ENCODE measurements around the gene ZNF8.

GRCh38 chr19:58317476-58318072 is 38.8 kb downstream of the ZNF8 start:
- no peak for TF ChIP-seq ZNF592 (IDR thresholded peaks at IDR 0.05)
- TF ChIP-seq GATAD2B (conservative IDR thresholded peaks at IDR 0.05; ENCODE audit: low read depth): no peak
- TF ChIP-seq CREB1 (IDR thresholded peaks at IDR 0.05; ENCODE audit: low read depth): no peak
- TF ChIP-seq GABPA (IDR thresholded peaks at IDR 0.05; ENCODE audit: low read depth): no peak
- TF ChIP-seq EZH2 (IDR thresholded peaks at IDR 0.05; ENCODE audit: borderline replicate concordance, control insufficient read depth, low read depth, low read length): no peak
- no peak for TF ChIP-seq JUNB (IDR thresholded peaks at IDR 0.05)
- TF ChIP-seq CTCF (IDR thresholded peaks at IDR 0.05 in 2 of 3, conservative IDR thresholded peaks at IDR 0.05 in 1 of 3; ENCODE audit: control insufficient read depth in 2 of 3, extremely low read depth in 1 of 3, insufficient read depth in 1 of 3, low read depth in 3 of 3, low read length in 3 of 3): no peak
- no peak for TF ChIP-seq ZZZ3 (IDR thresholded peaks at IDR 0.05; ENCODE audit: control insufficient read depth, insufficient read length, low read depth)
- no peak for TF ChIP-seq USF1 (IDR thresholded peaks at IDR 0.05; ENCODE audit: borderline replicate concordance, extremely low read length, insufficient read depth, low read depth, low read length)
- TF ChIP-seq CUX1 (IDR thresholded peaks at IDR 0.05; ENCODE audit: insufficient replicate concordance, low read depth, low read length): no peak
- TF ChIP-seq ZBTB40 (IDR thresholded peaks at IDR 0.05; ENCODE audit: borderline replicate concordance): peak; percentile 55; the same call in 1 of the 2 replicates
- no peak for TF ChIP-seq RBBP5 (conservative IDR thresholded peaks at IDR 0.05)
- TF ChIP-seq EGR1 (IDR thresholded peaks at IDR 0.05; ENCODE audit: borderline replicate concordance in 1 of 2, low read depth in 2 of 2, low read length in 2 of 2): no peak
- TF ChIP-seq ZNF24 (IDR thresholded peaks at IDR 0.05): no peak

Measured in GM12878 (cell line).